VCaP (cell line): ENCODE results near the gene GSDME.

Experiments
- H3K27ac ChIP-seq: fragments of 450-650 bp; 2 replicates; pipeline ENCODE4 v1.5.1; 2017
- CTCF ChIP-seq: fragments of 450-650 bp; conservative IDR thresholded peaks from 2 replicates; pipeline ENCODE4 v1.5.1; 2017; ENCODE audit warnings: mild to moderate bottlenecking, moderate library complexity

Gene GSDME

GRCh38 chr7:24769851-24770250 is 12.6 kb upstream of the GSDME start:
- TF ChIP-seq CTCF: no peak

GRCh38 chr7:24769014-24769830 is 12.0 kb upstream of the GSDME start:
- no peak overlapping the region for H3K27ac ChIP-seq
- TF ChIP-seq CTCF: no peak

More at GRCh38 chr7:24769851-24770250, 12.6 kb upstream of the GSDME start:
- no peak overlapping the region for H3K27ac ChIP-seq

GRCh38 chr7:24767878-24768569 is 10.8 kb upstream of the GSDME start:
- TF ChIP-seq CTCF: no peak
- H3K27ac ChIP-seq: no peak overlapping the region

- TF ChIP-seq CTCF: no peak
- no peak overlapping the region for H3K27ac ChIP-seq
Observed at GRCh38 chr7:24764972-24765744, 7.9 kb upstream of the GSDME start.

- TF ChIP-seq CTCF: no peak
- H3K27ac ChIP-seq: no peak overlapping the region
Observed at GRCh38 chr7:24764011-24764410, 6.7 kb upstream of the GSDME start.

- TF ChIP-seq CTCF: no peak
- H3K27ac ChIP-seq: no peak overlapping the region
Observed at GRCh38 chr7:24763303-24763901, 6.1 kb upstream of the GSDME start.

GRCh38 chr7:24762771-24763170 is 5.5 kb upstream of the GSDME start:
- no peak for TF ChIP-seq CTCF
- no peak overlapping the region for H3K27ac ChIP-seq
